Muscle of arm (tissue), 12 donors: Measurements from ENCODE around the gene EFNA3. TPM values are rescaled to one million over a fixed set of nuclear protein-coding genes. Genes with fewer than 3 reads are reported as not detected.

Experiments
- DNase-seq: peaks from one replicate; pipeline ENCODE4 v3.0.0-alpha.2; 2013
- polyA plus RNA-seq, 12 donors: library from polyadenylated mRNA; unstranded; fragments of 120-200 nt; gene quantifications; one replicate each; pipeline ENCODE4 v1.2.1, GENCODE V29; 2013; ENCODE audit not compliant: insufficient read length in 12 of 12

Gene EFNA3
- polyA plus RNA-seq, 12 donors: 1.3 to 11.7 (median 2.1) TPM; not detected in 2

- peak; percentile 54 for DNase-seq
Observed at GRCh38 chr1:155044812-155045657, 33.6 kb upstream of the EFNA3 start.

GRCh38 chr1:155048449-155049334 is 29.9 kb upstream of the EFNA3 start:
- no peak for DNase-seq

GRCh38 chr1:155049651-155050559 is 28.7 kb upstream of the EFNA3 start:
- no peak for DNase-seq

GRCh38 chr1:155050560-155051341 is 27.9 kb upstream of the EFNA3 start, which contains the start of gene ADAM15:
Gene ADAM15 (plus strand): TSS chr1:155051316. CDS start chr1:155051387, 71 bp downstream.
- peak; percentile 77 for DNase-seq

- no peak for DNase-seq
Observed at GRCh38 chr1:155051342-155051776, 27.3 kb upstream of the EFNA3 start.

GRCh38 chr1:155051777-155052398 is 26.7 kb upstream of the EFNA3 start:
- DNase-seq: no peak

- DNase-seq: no peak
Observed at GRCh38 chr1:155052439-155053395, 25.9 kb upstream of the EFNA3 start.

GRCh38 chr1:155053531-155054105 is 25.0 kb upstream of the EFNA3 start:
- DNase-seq: no peak

- DNase-seq: no peak
Observed at GRCh38 chr1:155057104-155057503, 21.5 kb upstream of the EFNA3 start.

GRCh38 chr1:155057788-155058211 is 20.8 kb upstream of the EFNA3 start:
- DNase-seq: no peak

GRCh38 chr1:155060736-155061135 is 17.9 kb upstream of the EFNA3 start:
- DNase-seq: no peak

- DNase-seq: peak; percentile 88
Observed at GRCh38 chr1:155061381-155062150, 17.1 kb upstream of the EFNA3 start.

- no peak for DNase-seq
Observed at GRCh38 chr1:155062151-155062686, 16.4 kb upstream of the EFNA3 start.

GRCh38 chr1:155062702-155063411 is 15.8 kb upstream of the EFNA3 start:
- DNase-seq: no peak

- DNase-seq: peak; percentile 92
Observed at GRCh38 chr1:155063550-155064110, 15.0 kb upstream of the EFNA3 start, which contains the start of gene EFNA4. Gene EFNA4 (plus strand): TSS chr1:155063740. CDS start chr1:155063824, 84 bp downstream.
